Measurements from ENCODE around the gene RHOB.

RHOB gene

DNA sequence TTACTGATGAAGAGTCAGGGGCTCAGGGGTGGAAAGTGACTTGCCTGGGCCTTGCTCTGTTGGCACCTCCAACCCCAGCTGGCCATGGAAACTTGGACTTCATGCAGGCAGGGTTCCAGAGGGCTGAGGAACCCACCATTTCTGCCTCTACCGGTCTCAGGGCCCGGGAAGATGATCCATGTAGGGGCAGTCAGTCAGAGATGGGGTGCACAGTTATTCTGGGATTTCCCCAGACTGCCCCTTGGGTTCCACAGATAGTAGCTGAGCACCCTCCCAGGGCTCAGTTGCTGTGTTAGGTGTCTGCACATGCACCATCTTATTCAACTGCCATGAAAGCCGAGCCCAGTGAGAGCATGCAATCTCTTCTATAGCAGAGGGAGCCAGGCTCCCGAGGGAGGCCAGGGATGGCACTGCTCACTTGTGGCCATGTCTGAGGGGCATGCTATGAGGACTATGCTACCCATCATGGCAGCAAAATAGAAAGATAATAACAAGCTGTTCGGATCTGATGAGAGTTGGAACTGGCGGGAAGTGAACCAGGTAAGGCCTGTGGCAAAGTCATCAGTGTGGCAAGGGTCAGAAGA, 37.3 kb downstream of the RHOB start:
- H3K4me3 ChIP-seq (ENCODE audit: insufficient read depth, low read depth, low read length, poor library complexity, severe bottlenecking), result no peak overlapping the region
- no peaks in the 10 kb centered on the region for H3K9me3 ChIP-seq (ENCODE audit: control insufficient read depth, low read length)
- DNase-seq, result no peak
- no peak overlapping the region for H3K27ac ChIP-seq (ENCODE audit: insufficient read depth, low read length, poor library complexity, severe bottlenecking)
- H3K4me1 ChIP-seq (ENCODE audit: control insufficient read depth, insufficient read depth, low read length, poor library complexity, severe bottlenecking), result no peaks in the 10 kb centered on the region
- no peaks in the 10 kb centered on the region for H3K27me3 ChIP-seq (replicated peaks; ENCODE audit: control insufficient read depth, insufficient read depth, low read length, poor library complexity, severe bottlenecking)
- H3K36me3 ChIP-seq (ENCODE audit: control insufficient read depth, insufficient read depth, low read length), result no peaks in the 10 kb centered on the region

DNA sequence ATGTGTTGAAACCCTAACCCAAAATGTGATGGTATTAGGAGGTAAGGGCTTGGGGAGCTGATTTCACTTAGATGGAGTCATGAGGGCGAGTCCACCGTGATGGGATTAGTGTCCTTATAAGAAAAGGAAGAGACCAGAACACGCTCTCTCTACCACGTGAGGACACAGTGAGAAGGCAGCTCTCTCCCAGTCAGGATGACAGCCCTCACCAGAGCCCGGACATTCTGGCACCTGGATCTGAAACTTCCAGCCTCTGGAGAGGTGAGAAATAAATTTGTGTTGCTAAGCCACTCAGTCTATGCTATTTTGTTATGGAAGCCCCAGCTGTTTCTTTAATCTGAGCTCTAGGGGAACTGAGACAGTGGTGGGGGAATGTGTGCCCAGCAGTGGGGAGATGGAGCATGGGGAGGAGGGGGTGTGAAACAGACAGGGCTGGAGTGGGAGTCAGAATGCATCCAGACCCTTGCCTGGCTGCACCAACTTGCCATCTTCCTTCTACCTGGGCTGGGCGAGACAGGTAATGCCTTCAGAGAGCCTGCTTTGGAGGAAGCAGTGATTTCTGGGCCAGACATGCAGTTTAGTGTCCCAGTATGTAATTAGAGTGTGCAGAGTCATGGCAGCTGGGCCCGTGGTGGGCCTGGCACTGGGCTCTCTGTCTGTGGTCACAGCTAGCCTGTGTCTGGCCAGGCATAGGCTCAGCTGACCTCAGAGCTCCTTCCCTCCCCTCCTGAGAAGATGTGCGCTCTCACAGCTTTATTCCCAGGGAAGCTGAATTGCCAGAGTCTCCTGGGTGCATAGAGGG, 38.1 kb downstream of the RHOB start:
- no peak overlapping the region for H3K4me3 ChIP-seq (ENCODE audit: insufficient read depth, low read depth, low read length, poor library complexity, severe bottlenecking)
- no peak overlapping the region for H3K27ac ChIP-seq (ENCODE audit: insufficient read depth, low read length, poor library complexity, severe bottlenecking)
- no peak for DNase-seq

DNA sequence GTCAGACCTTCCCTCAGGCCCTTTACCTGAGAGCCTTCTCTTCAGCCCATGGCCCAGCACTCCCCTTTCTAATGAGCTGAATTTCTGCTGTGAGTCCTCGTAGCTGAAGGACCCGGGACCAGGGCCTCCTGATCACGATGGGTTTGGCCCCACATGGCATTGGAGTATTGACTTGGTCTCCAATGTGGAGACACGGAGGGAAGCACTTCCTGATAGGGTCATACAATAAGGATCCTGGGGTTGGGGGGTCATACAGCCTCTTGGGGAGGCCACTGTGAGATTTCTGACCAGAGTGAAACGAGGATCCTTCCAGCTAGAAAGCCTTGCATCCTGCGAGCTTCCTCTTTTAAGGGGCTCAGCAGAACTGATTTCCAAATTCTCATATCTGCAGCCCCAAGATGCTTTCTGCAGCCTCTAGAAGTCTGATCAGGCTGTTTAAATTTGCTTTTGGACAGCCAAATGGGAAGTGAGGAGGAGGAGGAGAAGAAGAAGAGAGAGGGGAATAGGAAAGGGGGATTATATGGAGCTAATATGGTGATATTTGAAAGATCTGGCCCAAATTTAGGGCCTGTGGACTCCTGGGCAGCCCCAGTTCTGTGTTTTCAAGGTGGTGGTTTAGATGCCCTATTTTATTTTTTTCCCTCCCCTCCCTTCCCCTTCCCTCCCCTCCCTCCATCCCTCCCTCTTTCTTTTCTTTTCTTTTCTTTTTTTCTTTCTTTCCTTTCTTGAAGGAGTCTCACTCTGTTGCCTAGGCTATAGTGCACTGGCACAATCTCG, 38.9 kb downstream of the RHOB start:
- no peak for DNase-seq
- no peaks in the 10 kb centered on the region for H3K9me3 ChIP-seq (ENCODE audit: control insufficient read depth, low read length)
- no peak overlapping the region for H3K27ac ChIP-seq (ENCODE audit: insufficient read depth, low read length, poor library complexity, severe bottlenecking)
- H3K4me1 ChIP-seq (ENCODE audit: control insufficient read depth, insufficient read depth, low read length, poor library complexity, severe bottlenecking), result no peaks in the 10 kb centered on the region
- no peaks in the 10 kb centered on the region for H3K27me3 ChIP-seq (replicated peaks; ENCODE audit: control insufficient read depth, insufficient read depth, low read length, poor library complexity, severe bottlenecking)
- H3K4me3 ChIP-seq (ENCODE audit: insufficient read depth, low read depth, low read length, poor library complexity, severe bottlenecking), result no peak overlapping the region
- no peaks in the 10 kb centered on the region for H3K36me3 ChIP-seq (ENCODE audit: control insufficient read depth, insufficient read depth, low read length)

More for the DNA sequence above, 38.1 kb downstream of the RHOB start:
- H3K36me3 ChIP-seq (ENCODE audit: control insufficient read depth, insufficient read depth, low read length), result no peaks in the 10 kb centered on the region
- H3K27me3 ChIP-seq (replicated peaks; ENCODE audit: control insufficient read depth, insufficient read depth, low read length, poor library complexity, severe bottlenecking), result no peaks in the 10 kb centered on the region
- H3K9me3 ChIP-seq (ENCODE audit: control insufficient read depth, low read length), result no peaks in the 10 kb centered on the region
- H3K4me1 ChIP-seq (ENCODE audit: control insufficient read depth, insufficient read depth, low read length, poor library complexity, severe bottlenecking), result no peaks in the 10 kb centered on the region

DNA sequence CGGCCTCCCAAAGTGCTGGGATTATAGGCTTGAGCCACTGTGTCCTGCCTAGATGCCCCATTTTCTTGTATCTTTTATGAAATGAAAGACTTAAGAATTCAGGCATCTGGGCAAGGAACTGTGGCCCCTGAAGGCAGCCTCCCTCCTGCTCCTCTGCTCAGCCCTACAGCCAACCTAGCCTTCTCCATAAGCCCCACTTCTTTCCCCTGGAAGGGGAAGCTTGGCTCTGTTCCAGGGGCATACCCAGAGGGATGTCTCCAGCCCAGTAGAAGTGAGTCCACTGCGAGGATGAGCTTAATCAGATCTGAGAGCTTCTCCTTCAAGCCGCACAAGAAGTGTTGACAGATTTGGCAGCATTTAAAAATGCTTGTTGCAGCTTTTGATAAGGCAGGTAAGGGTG, 39.7 kb downstream of the RHOB start:
- no peaks in the 10 kb centered on the region for H3K4me1 ChIP-seq (ENCODE audit: control insufficient read depth, insufficient read depth, low read length, poor library complexity, severe bottlenecking)

DNA sequence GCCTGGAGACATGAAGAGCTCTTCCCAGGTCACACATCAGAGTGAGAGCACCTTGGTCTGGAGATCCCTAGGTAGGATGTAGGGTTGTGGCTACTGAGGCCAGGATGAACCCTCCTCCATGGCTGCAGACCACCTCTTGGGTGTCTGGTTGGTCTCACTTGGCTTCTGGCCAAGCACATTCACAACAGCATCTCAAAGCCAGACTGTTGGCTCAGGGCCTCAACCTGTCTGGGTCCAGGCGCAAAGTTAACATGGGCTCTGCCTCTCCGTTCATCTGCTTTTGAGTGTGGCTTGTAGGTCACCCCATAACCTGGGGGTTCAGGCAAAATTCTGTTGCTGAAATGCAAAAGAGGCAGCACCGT, 40.1 kb downstream of the RHOB start:
- Histone ChIP-seq H3K36me3 (ENCODE audit: control insufficient read depth, insufficient read depth, low read length) (no peaks in the 10 kb centered on the region), H3K27ac (ENCODE audit: insufficient read depth, low read length, poor library complexity, severe bottlenecking) (no peak overlapping the region), H3K9me3 (ENCODE audit: control insufficient read depth, low read length) (no peaks in the 10 kb centered on the region), H3K4me1 (ENCODE audit: control insufficient read depth, insufficient read depth, low read length, poor library complexity, severe bottlenecking) (no peaks in the 10 kb centered on the region), H3K4me3 (ENCODE audit: insufficient read depth, low read depth, low read length, poor library complexity, severe bottlenecking) (no peak overlapping the region), H3K27me3 (replicated peaks; ENCODE audit: control insufficient read depth, insufficient read depth, low read length, poor library complexity, severe bottlenecking) (no peaks in the 10 kb centered on the region)
- no peak for DNase-seq

More for the DNA sequence above, 39.7 kb downstream of the RHOB start:
- H3K9me3 ChIP-seq (ENCODE audit: control insufficient read depth, low read length), result no peaks in the 10 kb centered on the region
- no peak overlapping the region for H3K27ac ChIP-seq (ENCODE audit: insufficient read depth, low read length, poor library complexity, severe bottlenecking)
- H3K4me3 ChIP-seq (ENCODE audit: insufficient read depth, low read depth, low read length, poor library complexity, severe bottlenecking), result no peak overlapping the region
- no peaks in the 10 kb centered on the region for H3K27me3 ChIP-seq (replicated peaks; ENCODE audit: control insufficient read depth, insufficient read depth, low read length, poor library complexity, severe bottlenecking)
- no peaks in the 10 kb centered on the region for H3K36me3 ChIP-seq (ENCODE audit: control insufficient read depth, insufficient read depth, low read length)
- no peak for DNase-seq

DNA sequence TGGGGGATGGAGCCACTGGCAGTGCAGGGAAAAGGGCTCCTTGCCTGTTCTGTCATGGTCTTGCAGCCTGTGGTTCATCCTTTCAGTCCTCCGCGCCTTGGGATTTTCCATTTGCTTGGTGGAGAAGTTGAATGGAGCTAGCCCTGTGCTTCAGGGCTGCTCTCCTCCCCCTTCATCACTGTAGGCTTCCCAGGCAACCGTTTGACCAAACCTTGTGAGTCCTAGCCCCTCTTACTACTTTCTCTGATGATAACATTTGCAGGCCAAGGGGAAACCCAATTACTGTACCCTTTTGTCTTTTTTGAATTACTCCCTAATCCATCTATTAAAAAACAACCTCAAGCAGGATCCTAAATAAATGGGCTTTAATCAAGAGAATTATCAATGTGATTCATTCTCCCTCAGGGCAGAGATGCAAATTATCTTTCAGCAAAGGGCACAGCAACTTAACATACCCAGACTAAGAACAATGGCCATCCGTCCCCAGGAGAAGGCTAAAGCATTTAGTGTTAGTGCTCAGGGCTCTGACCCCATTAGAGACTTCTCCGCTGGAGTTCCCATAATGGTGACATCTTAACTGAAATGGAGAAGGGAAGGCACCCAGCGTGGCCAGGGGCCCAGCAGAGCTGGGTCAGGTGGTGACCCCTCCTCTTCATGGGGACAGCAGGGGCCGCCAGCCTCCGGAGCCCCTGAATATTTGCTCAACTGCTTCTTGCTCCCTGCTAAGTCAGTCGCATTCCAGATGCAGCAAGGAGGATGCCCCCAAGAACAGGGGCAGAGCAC, 40.7 kb downstream of the RHOB start:
- Histone ChIP-seq H3K4me1 (ENCODE audit: control insufficient read depth, insufficient read depth, low read length, poor library complexity, severe bottlenecking) (no peaks in the 10 kb centered on the region), H3K27me3 (replicated peaks; ENCODE audit: control insufficient read depth, insufficient read depth, low read length, poor library complexity, severe bottlenecking) (no peaks in the 10 kb centered on the region)
- no peak for DNase-seq

DNA sequence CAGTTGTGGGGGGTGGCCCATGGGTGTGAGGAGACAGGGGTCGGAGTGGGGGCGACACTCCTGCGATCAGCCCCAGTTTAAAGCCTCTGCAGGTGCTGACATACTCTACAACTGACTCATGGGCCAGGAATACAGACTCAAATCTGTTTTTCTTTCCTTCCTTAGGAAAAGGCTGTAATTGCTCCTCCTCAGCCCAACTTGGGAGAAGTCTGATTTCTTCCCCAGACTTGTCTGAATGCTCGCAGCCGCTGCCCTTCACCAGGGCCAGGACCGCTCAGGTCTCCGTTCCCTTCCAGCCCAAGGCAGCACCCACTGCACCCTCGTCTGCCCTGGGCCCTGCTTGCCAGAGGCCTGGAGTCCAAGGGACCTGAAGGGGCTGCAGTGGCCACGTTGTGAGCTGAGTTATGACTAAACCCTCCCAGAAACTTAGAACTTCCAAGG, 41.3 kb downstream of the RHOB start:
- no peaks in the 10 kb centered on the region for H3K36me3 ChIP-seq (ENCODE audit: control insufficient read depth, insufficient read depth, low read length)
- H3K9me3 ChIP-seq (ENCODE audit: control insufficient read depth, low read length), result no peaks in the 10 kb centered on the region
- H3K4me1 ChIP-seq (ENCODE audit: control insufficient read depth, insufficient read depth, low read length, poor library complexity, severe bottlenecking), result no peaks in the 10 kb centered on the region
- H3K27ac ChIP-seq (ENCODE audit: insufficient read depth, low read length, poor library complexity, severe bottlenecking), result no peak overlapping the region
- no peak overlapping the region for H3K4me3 ChIP-seq (ENCODE audit: insufficient read depth, low read depth, low read length, poor library complexity, severe bottlenecking)
- DNase-seq, result no peak
- no peaks in the 10 kb centered on the region for H3K27me3 ChIP-seq (replicated peaks; ENCODE audit: control insufficient read depth, insufficient read depth, low read length, poor library complexity, severe bottlenecking)

More for the DNA sequence above, 40.7 kb downstream of the RHOB start:
- H3K36me3 ChIP-seq (ENCODE audit: control insufficient read depth, insufficient read depth, low read length), result no peaks in the 10 kb centered on the region
- no peak overlapping the region for H3K4me3 ChIP-seq (ENCODE audit: insufficient read depth, low read depth, low read length, poor library complexity, severe bottlenecking)
- H3K9me3 ChIP-seq (ENCODE audit: control insufficient read depth, low read length), result no peaks in the 10 kb centered on the region
- H3K27ac ChIP-seq (ENCODE audit: insufficient read depth, low read length, poor library complexity, severe bottlenecking), result no peak overlapping the region

DNA sequence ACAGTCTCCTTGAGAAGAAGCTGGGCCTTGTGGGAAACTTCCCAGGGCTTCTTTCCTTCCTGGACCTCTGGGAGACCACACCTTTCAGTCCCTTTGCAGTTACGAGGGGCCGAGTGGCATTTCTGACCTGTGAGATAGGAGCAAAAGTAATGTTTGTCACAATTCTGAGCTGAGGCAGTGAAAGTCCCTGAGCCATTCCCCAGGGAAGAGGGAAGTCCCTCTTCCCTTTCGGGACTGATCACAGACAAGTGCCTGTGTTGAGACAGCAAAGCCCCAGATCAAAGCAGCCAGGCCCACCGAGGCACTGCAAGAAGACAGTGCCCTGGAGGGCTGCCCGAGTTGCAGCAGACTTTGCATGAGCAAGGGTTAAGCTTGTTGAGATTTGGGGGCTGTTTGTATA, 41.9 kb downstream of the RHOB start:
- Histone ChIP-seq H3K4me3 (ENCODE audit: insufficient read depth, low read depth, low read length, poor library complexity, severe bottlenecking) (no peak overlapping the region), H3K4me1 (ENCODE audit: control insufficient read depth, insufficient read depth, low read length, poor library complexity, severe bottlenecking) (no peaks in the 10 kb centered on the region), H3K27ac (ENCODE audit: insufficient read depth, low read length, poor library complexity, severe bottlenecking) (no peak overlapping the region), H3K27me3 (replicated peaks; ENCODE audit: control insufficient read depth, insufficient read depth, low read length, poor library complexity, severe bottlenecking) (no peaks in the 10 kb centered on the region), H3K9me3 (ENCODE audit: control insufficient read depth, low read length) (no peaks in the 10 kb centered on the region), H3K36me3 (ENCODE audit: control insufficient read depth, insufficient read depth, low read length) (no peaks in the 10 kb centered on the region)
- DNase-seq, result no peak

DNA sequence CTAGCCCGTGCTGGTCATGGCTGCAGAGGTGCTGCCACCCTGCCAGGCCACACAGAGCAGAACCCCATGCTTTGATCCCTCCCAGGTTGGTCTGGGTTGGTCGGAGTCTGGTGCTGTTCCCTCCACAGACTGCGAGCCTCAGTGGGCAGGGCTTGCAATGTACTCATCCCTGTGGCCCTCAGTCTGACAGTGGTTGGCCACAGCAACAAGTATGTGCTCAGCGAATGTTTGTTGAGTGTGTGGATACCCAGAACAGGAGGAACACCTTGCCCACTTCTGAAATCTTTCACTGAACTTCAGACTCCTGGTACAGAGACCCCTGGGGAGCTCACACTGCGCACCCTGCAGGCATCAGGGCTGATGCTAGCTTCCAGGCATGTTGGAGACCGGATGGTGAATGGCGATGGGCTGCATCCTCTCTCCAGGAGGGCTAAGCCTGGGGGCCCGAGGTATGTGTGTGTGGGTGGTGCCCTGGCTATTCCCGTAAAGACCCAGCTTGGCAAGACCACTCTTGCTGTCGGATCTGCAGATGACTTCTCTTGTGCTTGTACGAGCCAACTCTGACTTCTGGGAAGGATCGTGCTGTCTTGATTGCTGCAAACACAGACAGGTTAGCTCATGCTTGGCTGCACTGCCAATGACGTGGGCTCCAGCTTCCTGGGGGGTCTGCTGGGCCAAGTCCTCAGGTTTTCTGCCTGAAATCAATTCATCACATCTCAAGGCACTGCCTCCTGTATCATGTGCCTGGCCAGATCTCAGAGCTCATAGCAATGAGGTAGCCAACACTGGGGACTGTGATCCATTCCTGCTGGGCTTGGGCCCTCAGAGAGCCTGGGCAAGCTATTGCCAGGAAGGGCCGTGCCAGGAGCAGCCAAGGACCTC, 43.7 kb downstream of the RHOB start:
- Histone ChIP-seq H3K9me3 (ENCODE audit: control insufficient read depth, low read length) (no peaks in the 10 kb centered on the region), H3K27ac (ENCODE audit: insufficient read depth, low read length, poor library complexity, severe bottlenecking) (no peak overlapping the region), H3K4me1 (ENCODE audit: control insufficient read depth, insufficient read depth, low read length, poor library complexity, severe bottlenecking) (no peaks in the 10 kb centered on the region), H3K4me3 (ENCODE audit: insufficient read depth, low read depth, low read length, poor library complexity, severe bottlenecking) (no peak overlapping the region), H3K36me3 (ENCODE audit: control insufficient read depth, insufficient read depth, low read length) (no peaks in the 10 kb centered on the region), H3K27me3 (replicated peaks; ENCODE audit: control insufficient read depth, insufficient read depth, low read length, poor library complexity, severe bottlenecking) (no peaks in the 10 kb centered on the region)
- DNase-seq, result no peak

Data from effector memory CD4-positive, alpha-beta T cell (primary cell).